ENCODE results near the gene DUSP18. TPM values are rescaled to one million over a fixed set of nuclear protein-coding genes. Genes with fewer than 3 reads are reported as not detected.
"Not testable (repeated sequence)": the region's sequence is repeated elsewhere in the genome, so short reads cannot be mapped to it uniquely, and the experiment has no call there.

The DUSP18 gene
- total RNA-seq = 10 to 100 TPM; 15.1 to 27.1 TPM
- polyA plus RNA-seq = 10 to 100 TPM in 1 of 2 donors, 1 to 10 TPM in 1; 7.9 to 10.2 TPM
- long read RNA-seq, donor 1, transcript DUSP18-201 (2 exons, 2,479 nt) = major isoform, 5 of 14 reads
- long read RNA-seq, donor 1, partial matches to known transcripts = 6 of 14 reads
- long read RNA-seq, donor 1, other reads (novel, unspliced or antisense) = 0 of 14 reads
- long read RNA-seq, donor 2, partial matches to known transcripts = 0 of 1 reads
- long read RNA-seq, donor 2, other reads (novel, unspliced or antisense) = 0 of 1 reads
- long read RNA-seq, donor 3, partial matches to known transcripts = 0 of 3 reads
- long read RNA-seq, donor 3, other reads (novel, unspliced or antisense) = 0 of 3 reads
- long read RNA-seq, donor 4, partial matches to known transcripts = 0 of 2 reads
- long read RNA-seq, donor 4, other reads (novel, unspliced or antisense) = 0 of 2 reads
- long read RNA-seq, donor 5, partial matches to known transcripts = 0 of 6 reads
- long read RNA-seq, donor 5, other reads (novel, unspliced or antisense) = 0 of 6 reads

DNA sequence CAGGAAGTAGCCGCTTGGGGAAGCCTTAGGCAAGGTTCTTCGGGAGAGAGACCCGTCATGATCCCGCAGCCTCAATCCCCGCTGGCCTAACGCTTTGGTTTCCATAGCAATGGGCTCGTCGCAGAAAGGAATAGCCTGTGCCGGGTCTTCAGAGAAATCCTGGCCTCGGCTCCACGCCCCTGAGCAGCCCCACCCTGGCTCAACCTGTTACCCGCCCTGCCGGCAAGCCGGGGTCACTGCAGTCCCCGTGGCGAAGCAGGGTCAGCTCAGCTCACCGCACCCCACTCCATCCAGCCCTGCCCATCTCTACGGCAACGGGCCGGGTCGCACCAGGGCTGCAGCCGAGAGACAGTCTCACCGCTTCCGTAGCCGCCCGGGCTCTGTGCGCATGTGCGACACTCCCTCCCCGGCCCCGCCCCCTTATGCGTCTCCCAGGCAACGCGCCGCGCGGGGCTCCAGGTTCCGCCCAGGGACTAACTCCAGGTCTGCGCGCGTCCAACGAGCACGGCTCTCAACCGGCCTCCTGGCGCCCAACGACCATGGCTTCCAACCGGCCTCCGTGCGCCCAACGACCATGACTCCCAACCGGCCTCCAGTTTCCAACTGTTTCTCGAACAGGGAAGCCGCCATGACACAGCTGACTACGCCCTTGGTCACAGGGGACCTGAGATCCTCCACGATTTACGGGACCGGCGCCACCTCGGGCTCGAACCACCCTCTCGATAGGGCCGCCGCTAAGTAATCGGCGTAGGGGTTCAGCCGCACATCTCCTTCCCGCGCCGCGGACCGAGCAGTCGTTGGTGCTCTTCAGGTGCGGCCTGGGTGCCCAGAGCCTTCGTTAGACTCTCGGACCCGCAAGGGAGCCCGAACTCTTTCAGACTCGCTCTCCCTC is at the start of gene DUSP18:
Gene DUSP18 (minus strand): TSS at position 382 of the 892 bp plus-strand sequence. CDS start 3,872 bp downstream, outside the sequence.
- WGBS, 2 donors = 1% methylated on average over 77 of the region's 77 CpGs
- peaks cover 0 to 8% (median 5%) of the 10 kb centered on the region in 4 donors for H3K36me3 ChIP-seq (ENCODE audit: control insufficient read depth in 4 of 4, insufficient read depth in 4 of 4, low read length in 4 of 4)
- peak within 1 kb of the TSS in 1 of 2 donors; percentile 76 for H3K27ac ChIP-seq (ENCODE audit: low read depth in 1 of 2, low read length in 1 of 2)
- H3K4me3 ChIP-seq = peak within 1 kb of the TSS; percentile 82
- peak; percentile 91 to 94 (median 93) for DNase-seq
- ATAC-seq (ENCODE audit: insufficient read depth, low FRiP score) = peak; percentile 96
- no peaks in the 10 kb centered on the region for H3K9me3 ChIP-seq (ENCODE audit: control insufficient read depth in 4 of 4, insufficient read depth in 3 of 4, low read length in 3 of 4)
- TF ChIP-seq CTCF (IDR thresholded peaks at IDR 0.05; ENCODE audit: control extremely low read depth, extremely low read depth) = no peak
- H3K27me3 ChIP-seq (ENCODE audit: control insufficient read depth in 3 of 3, insufficient read depth in 3 of 3, low read length in 2 of 3) = no peaks in the 10 kb centered on the region
- peak within 1 kb of the TSS; percentile 41 to 72 for H3K9ac ChIP-seq (ENCODE audit: insufficient read depth in 1 of 2, low read length in 2 of 2)
- H3K4me1 ChIP-seq (ENCODE audit: control insufficient read depth in 5 of 5, insufficient read depth in 5 of 5, low read length in 5 of 5) = peaks cover 0 to 17% (median 5%) of the 10 kb centered on the region in 5 donors

DNA sequence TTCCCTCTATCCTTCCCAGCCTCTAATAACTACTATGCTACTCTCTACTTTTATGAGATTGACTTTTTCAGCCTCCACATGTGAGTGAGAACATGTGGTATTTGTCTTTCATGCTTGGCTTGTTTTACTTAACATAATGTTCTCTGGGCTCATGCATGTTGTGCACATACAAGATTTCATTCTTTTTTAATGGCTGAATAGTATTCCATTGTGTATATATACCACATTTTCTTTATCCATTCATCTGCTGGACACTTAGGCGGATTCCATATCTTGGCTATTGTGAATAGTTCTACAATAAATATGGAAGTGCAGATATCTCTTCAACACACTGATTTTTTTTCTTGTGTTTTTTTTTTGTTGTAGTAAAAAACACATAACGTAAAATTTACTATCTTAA is 46.4 kb upstream of the DUSP18 start:
- H3K4me3 ChIP-seq = no peak overlapping the region
- no peaks in the 10 kb centered on the region for H3K9me3 ChIP-seq (ENCODE audit: control insufficient read depth in 4 of 4, insufficient read depth in 3 of 4, low read length in 3 of 4)
- H3K4me1 ChIP-seq (ENCODE audit: control insufficient read depth in 5 of 5, insufficient read depth in 5 of 5, low read length in 5 of 5) = no peaks in the 10 kb centered on the region
- no peak overlapping the region for H3K9ac ChIP-seq (ENCODE audit: insufficient read depth in 1 of 2, low read length in 2 of 2)
- no peak for DNase-seq
- H3K27me3 ChIP-seq (ENCODE audit: control insufficient read depth in 3 of 3, insufficient read depth in 3 of 3, low read length in 2 of 3) = no peaks in the 10 kb centered on the region
- H3K36me3 ChIP-seq (ENCODE audit: control insufficient read depth in 4 of 4, insufficient read depth in 4 of 4, low read length in 4 of 4) = no peaks in the 10 kb centered on the region
- H3K27ac ChIP-seq (ENCODE audit: low read depth in 1 of 2, low read length in 1 of 2) = no peak overlapping the region
- WGBS, 2 donors = 96 to 98% methylated on average over 2 of the region's 2 CpGs
- TF ChIP-seq CTCF (IDR thresholded peaks at IDR 0.05; ENCODE audit: control extremely low read depth, extremely low read depth) = no peak
- no peak for ATAC-seq (ENCODE audit: insufficient read depth, low FRiP score)

GRCh38 chr22:30712094-30712493 is 44.4 kb upstream of the DUSP18 start:
- no peak for DNase-seq
- no peaks in the 10 kb centered on the region for H3K36me3 ChIP-seq (ENCODE audit: control insufficient read depth in 4 of 4, insufficient read depth in 4 of 4, low read length in 4 of 4)
- H3K27me3 ChIP-seq (ENCODE audit: control insufficient read depth in 3 of 3, insufficient read depth in 3 of 3, low read length in 2 of 3) = no peaks in the 10 kb centered on the region
- H3K9me3 ChIP-seq (ENCODE audit: control insufficient read depth in 4 of 4, insufficient read depth in 3 of 4, low read length in 3 of 4) = no peaks in the 10 kb centered on the region
- WGBS, 2 donors = 93 to 95% methylated on average over 1 of the region's 1 CpG
- no peak overlapping the region for H3K27ac ChIP-seq (ENCODE audit: low read depth in 1 of 2, low read length in 1 of 2)
- ATAC-seq (ENCODE audit: insufficient read depth, low FRiP score) = no peak
- TF ChIP-seq CTCF (IDR thresholded peaks at IDR 0.05; ENCODE audit: control extremely low read depth, extremely low read depth) = no peak
- no peak overlapping the region for H3K4me3 ChIP-seq
- no peaks in the 10 kb centered on the region for H3K4me1 ChIP-seq (ENCODE audit: control insufficient read depth in 5 of 5, insufficient read depth in 5 of 5, low read length in 5 of 5)
- H3K9ac ChIP-seq (ENCODE audit: insufficient read depth in 1 of 2, low read length in 2 of 2) = no peak overlapping the region

GRCh38 chr22:30709980-30710379 is 42.3 kb upstream of the DUSP18 start:
- not testable (repeated sequence) for H3K4me1 ChIP-seq (ENCODE audit: control insufficient read depth in 5 of 5, insufficient read depth in 5 of 5, low read length in 5 of 5); H3K36me3 ChIP-seq (ENCODE audit: control insufficient read depth in 4 of 4, insufficient read depth in 4 of 4, low read length in 4 of 4); H3K27ac ChIP-seq (ENCODE audit: low read depth in 1 of 2, low read length in 1 of 2); H3K9me3 ChIP-seq (ENCODE audit: control insufficient read depth in 4 of 4, insufficient read depth in 3 of 4, low read length in 3 of 4); DNase-seq; H3K4me3 ChIP-seq; ATAC-seq (ENCODE audit: insufficient read depth, low FRiP score); H3K27me3 ChIP-seq (ENCODE audit: control insufficient read depth in 3 of 3, insufficient read depth in 3 of 3, low read length in 2 of 3); H3K9ac ChIP-seq (ENCODE audit: insufficient read depth in 1 of 2, low read length in 2 of 2)
- WGBS, 2 donors = 73 to 86% methylated on average over 6 of the region's 6 CpGs
